H1 (cell line): ENCODE measurements around the gene RPL41. TPM values are rescaled to one million over a fixed set of nuclear protein-coding genes. Genes with fewer than 3 reads are reported as not detected.

ENCODE experiments used
- ATF2 ChIP-seq: IDR thresholded peaks from 2 replicates; pipeline ENCODE4 v1.6.1; 2012; ENCODE audit warnings: low read length, inconsistent platforms
- BCL11A ChIP-seq, 2 experiments: IDR thresholded peaks; one replicate each; pipeline ENCODE4 v1.6.1; 2011; ENCODE audit warnings: low read depth in 2 of 2, low read length in 2 of 2, mild to moderate bottlenecking in 2 of 2
- JUN ChIP-seq: IDR thresholded peaks from 2 replicates; pipeline ENCODE4 v1.6.1; 2011; ENCODE audit warnings: low read depth, mild to moderate bottlenecking, improper control_type of control experiment, low read length
- JUND ChIP-seq: IDR thresholded peaks from 2 replicates; pipeline ENCODE4 v1.6.1; 2011; ENCODE audit warnings: mild to moderate bottlenecking, improper control_type of control experiment, low read length
- POLR2AphosphoS5 ChIP-seq: IDR thresholded peaks from 2 replicates; pipeline ENCODE4 v1.6.1; 2011; ENCODE audit warnings: low read depth, low read length
- RXRA ChIP-seq: IDR thresholded peaks from 2 replicates; pipeline ENCODE4 v1.6.1; 2011; ENCODE audit warnings: low read depth, mild to moderate bottlenecking, low read length, moderate library complexity; ENCODE audit not compliant: insufficient read depth
- SIRT6 ChIP-seq: IDR thresholded peaks from one replicate; pipeline ENCODE4 v1.7.1; 2012; ENCODE audit warnings: low read length, inconsistent platforms
- TAF1 ChIP-seq: IDR thresholded peaks from 2 replicates; pipeline ENCODE4 v1.6.1; 2011; ENCODE audit warnings: mild to moderate bottlenecking, low read depth, low read length
- TAF7 ChIP-seq: optimal IDR thresholded peaks from 2 replicates; pipeline ENCODE3; 2011; ENCODE audit warnings: low read depth, mild to moderate bottlenecking, inconsistent platforms, low read length, moderate library complexity, borderline replicate concordance
- USF2 ChIP-seq: IDR thresholded peaks from 2 replicates; pipeline ENCODE4 v1.6.1; 2011; ENCODE audit warnings: low read length, improper control_type of control experiment
- polyA plus RNA-seq, 7 experiments: library from polyadenylated mRNA; depleted of rRNA in 3 of 7; stranded (reverse) in 5 of 7; unstranded in 2 of 7; fragments of >200 nt in 5 of 7; fragments of 200-250 nt in 2 of 7; gene quantifications; 1 replicate in 5 of 7; 2 replicates in 1 of 7; 4 replicates in 1 of 7; pipeline versions ENCODE4 v1.2.1 to v1.2.3, GENCODE V29; 2011 to 2013; ENCODE audit warnings: missing spikeins in 2 of 7, mixed read lengths in 2 of 7
- total RNA-seq: library from RNA; stranded (reverse); fragmentation: NEBNext Ultra II Directional; extraction: Animal tissue kit (Norgen Biotek cat#: 25700); gene quantifications from 2 replicates; pipeline ENCODE4 v1.2.1, GENCODE V29; 2021

The RPL41 gene
- total and polyA plus RNA-seq, 2 of the 8 experiments (the other 6 are each of a cell fraction or from before 2014, with no cell fraction given) = 4,440 to 16,488 TPM

DNA sequence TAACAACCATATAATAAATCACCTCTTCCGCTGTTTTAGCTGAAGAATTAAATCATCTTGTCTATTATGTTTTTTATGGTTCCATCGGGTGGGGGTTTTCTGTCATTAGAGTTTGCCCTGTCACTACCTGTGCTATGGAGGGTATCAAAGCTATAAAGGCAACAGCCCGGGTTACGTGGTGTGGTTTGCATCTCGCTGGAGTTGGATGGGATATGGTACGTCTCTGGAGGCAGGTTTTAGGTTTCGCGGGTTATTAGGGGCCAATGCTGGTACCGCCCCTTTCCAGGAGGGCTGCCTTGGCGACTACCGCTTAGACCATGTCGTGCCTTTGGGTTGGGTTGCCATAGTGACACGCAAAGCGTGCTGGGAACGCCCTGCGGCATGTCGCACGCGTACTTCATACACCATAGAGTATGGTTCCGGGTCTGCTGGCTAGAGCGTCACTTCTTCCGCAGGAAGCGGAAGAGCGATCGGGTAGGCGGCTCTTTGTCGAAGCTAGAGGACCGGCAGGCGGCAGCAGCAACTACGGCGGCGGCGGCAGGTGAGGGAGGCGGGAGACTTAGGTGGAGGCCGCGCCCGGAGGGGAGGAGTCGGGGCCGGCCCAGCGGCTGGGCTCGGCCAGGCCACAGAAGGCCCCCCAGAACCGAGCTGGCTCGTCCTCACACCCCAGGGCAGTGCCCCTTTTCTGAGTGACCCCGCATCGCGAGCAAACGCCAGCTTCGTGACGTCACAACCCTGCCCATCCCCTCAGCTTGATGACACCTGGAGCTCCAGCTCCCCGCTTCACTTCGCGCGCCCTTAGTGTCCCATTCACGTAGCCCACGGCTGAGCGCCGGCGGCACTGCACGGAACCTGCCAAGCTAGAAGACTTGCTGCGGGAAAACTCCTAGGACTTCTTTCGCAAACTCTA lies 1.6 kb downstream of the RPL41 start, which contains the start of gene ZC3H10 (continued):
- TF ChIP-seq ATF2 = peak; percentile 96
- peak; percentile 38 for TF ChIP-seq USF2
- TF ChIP-seq SIRT6 = peak; percentile 57
- TF ChIP-seq JUN = no peak
- peak; percentile 24 to 34 for TF ChIP-seq BCL11A (IDR thresholded peaks at IDR 0.05; ENCODE audit: low read depth in 2 of 2, low read length in 2 of 2)
- peak; percentile 90 for TF ChIP-seq TAF1
- TF ChIP-seq JUND = no peak
- peak; percentile 100 for TF ChIP-seq POLR2AphosphoS5
- TF ChIP-seq RXRA = no peak
- TF ChIP-seq TAF7 = peak; percentile 92
